ENCODE data around the gene CLDN4.

Gene CLDN4

DNA sequence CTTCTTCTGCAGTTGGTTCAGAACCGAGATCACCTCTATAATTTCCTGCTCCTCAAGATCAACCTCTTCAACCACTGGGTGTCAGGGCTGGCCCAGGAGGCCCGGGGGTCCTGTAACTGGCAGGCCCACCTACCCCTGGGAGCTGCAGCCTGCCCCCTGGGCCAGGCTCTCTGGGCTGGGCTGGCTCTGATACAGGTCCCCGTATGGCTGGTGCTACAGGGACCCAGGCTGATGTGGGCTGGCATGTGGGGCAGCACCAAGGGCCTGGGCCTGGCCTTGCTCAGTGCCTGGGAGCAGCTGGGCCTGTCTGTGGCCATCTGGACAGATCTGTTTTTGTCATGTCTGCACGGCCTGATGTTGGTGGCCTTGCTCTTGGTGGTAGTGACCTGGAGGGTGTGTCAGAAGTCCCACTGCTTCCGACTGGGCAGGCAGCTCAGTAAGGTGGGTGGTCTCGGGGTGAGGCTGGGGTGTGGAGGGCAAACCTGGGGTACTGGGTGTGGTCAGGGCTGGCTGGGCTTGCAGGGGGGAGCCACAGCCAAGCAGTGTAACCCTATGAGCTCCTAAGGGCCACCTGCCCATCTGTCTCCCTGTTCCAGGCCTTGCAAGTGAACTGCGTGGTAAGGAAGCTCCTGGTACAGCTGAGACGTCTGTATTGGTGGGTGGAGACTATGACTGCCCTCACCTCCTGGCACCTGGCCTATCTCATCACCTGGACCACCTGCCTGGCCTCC is 34.4 kb downstream of the CLDN4 start:
- Histone ChIP-seq H2AFZ (ENCODE audit: low read length) (no peak overlapping the region), H2BK12ac (ENCODE audit: low read length) (peak overlapping the region; percentile 94), H2BK15ac (ENCODE audit: low read length) (peak overlapping the region; percentile 46), H3K36me3 (replicated peaks in 1 of 2; ENCODE audit: control insufficient read depth in 2 of 2, insufficient read depth in 2 of 2, low read length in 2 of 2) (no peaks in the 10 kb centered on the region), H3K14ac (ENCODE audit: low read length) (peak overlapping the region; percentile 89), H3K4ac (ENCODE audit: low read length) (no peak overlapping the region), H2BK120ac (ENCODE audit: low read depth, low read length) (no peak overlapping the region), H2BK5ac (ENCODE audit: low read length) (no peak overlapping the region), H3K27ac (replicated peaks; ENCODE audit: low read length) (no peak overlapping the region), H3K4me1 (ENCODE audit: control insufficient read depth in 2 of 2, insufficient read depth in 1 of 2, low read depth in 1 of 2, low read length in 2 of 2) (peaks cover 0 to 6% of the 10 kb centered on the region in 2 donors), H3K27me3 (ENCODE audit: control insufficient read depth in 3 of 3, insufficient read depth in 3 of 3, low read depth in 1 of 3, low read length in 3 of 3) (peaks cover 0 to 5% (median 0%) of the 10 kb centered on the region in 3 experiments), H3K9ac (ENCODE audit: low read depth, low read length, poor library complexity) (peak overlapping the region; percentile 66), H4K8ac (ENCODE audit: low read depth, low read length) (peak overlapping the region; percentile 43), H4K91ac (ENCODE audit: low read depth, low read length, poor library complexity) (peak overlapping the region; percentile 53), H2AK5ac (ENCODE audit: low read depth, low read length) (peak overlapping the region; percentile 96), H3K9me3 (replicated peaks in 1 of 2; ENCODE audit: control insufficient read depth in 2 of 2, insufficient read depth in 1 of 2, low read depth in 1 of 2, low read length in 2 of 2) (no peaks in the 10 kb centered on the region), H3K4me3 (ENCODE audit: low read length in 2 of 2) (no peak overlapping the region), H3K23ac (ENCODE audit: low read depth, low read length, poor library complexity) (peak overlapping the region; percentile 75), H3K4me2 (ENCODE audit: insufficient read depth, low read length, poor library complexity, severe bottlenecking) (no peak overlapping the region), H3K79me1 (ENCODE audit: low read depth, low read length) (no peaks in the 10 kb centered on the region), H3K18ac (ENCODE audit: low read length) (peak overlapping the region; percentile 57)
- DNase-seq (ENCODE audit: low spot score): no peak
- WGBS, 2 donors (ENCODE audit: extremely low coverage in 2 of 2, insufficient read length in 2 of 2, insufficient replicate concordance in 1 of 2): no CpG with 5 or more reads among the region's 8 CpGs

DNA sequence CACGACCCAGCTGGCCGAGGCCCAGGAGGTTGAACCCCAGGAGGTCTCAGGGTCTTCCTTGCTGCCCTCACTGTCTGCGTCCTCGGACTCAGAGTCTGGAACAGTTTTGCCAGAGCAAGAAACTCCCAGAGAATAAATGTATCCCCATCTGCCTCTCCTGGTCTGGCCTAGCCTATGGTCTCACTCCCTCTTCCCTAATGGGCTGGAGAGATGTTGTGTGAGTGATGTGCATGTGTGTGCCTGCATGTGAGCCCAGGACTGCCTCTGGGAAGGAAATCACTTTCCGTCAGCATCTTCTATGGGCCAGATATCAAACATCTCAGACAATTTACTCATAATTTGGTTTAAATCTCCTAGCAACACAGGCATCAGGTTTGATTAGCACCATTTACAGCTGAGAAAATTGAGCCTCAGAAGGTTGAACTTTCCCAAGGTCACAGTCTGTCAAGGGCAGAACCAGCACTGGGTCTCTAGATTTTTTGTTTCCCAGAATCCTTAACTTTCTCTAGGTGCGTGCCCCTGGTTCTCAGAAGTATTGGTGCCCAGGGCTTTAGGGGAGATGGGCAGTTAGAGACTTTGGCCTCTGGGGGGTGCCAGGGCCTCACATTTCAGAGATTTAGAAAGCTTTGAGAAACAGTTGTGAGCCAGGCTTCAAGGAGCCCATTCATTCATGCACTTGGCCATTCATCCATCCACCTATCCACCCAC is 35.1 kb downstream of the CLDN4 start:
- Histone ChIP-seq H3K4me2 (ENCODE audit: insufficient read depth, low read length, poor library complexity, severe bottlenecking) (no peak overlapping the region), H4K91ac (ENCODE audit: low read depth, low read length, poor library complexity) (no peak overlapping the region), H2BK5ac (ENCODE audit: low read length) (no peak overlapping the region), H2BK120ac (ENCODE audit: low read depth, low read length) (no peak overlapping the region), H2AFZ (ENCODE audit: low read length) (no peak overlapping the region), H3K9me3 (replicated peaks in 1 of 2; ENCODE audit: control insufficient read depth in 2 of 2, insufficient read depth in 1 of 2, low read depth in 1 of 2, low read length in 2 of 2) (no peaks in the 10 kb centered on the region), H3K36me3 (replicated peaks in 1 of 2; ENCODE audit: control insufficient read depth in 2 of 2, insufficient read depth in 2 of 2, low read length in 2 of 2) (no peaks in the 10 kb centered on the region), H3K4ac (ENCODE audit: low read length) (no peak overlapping the region), H2AK5ac (ENCODE audit: low read depth, low read length) (peak overlapping the region; percentile 96), H3K18ac (ENCODE audit: low read length) (no peak overlapping the region), H4K8ac (ENCODE audit: low read depth, low read length) (no peak overlapping the region), H2BK12ac (ENCODE audit: low read length) (no peak overlapping the region), H3K14ac (ENCODE audit: low read length) (no peak overlapping the region), H3K27me3 (ENCODE audit: control insufficient read depth in 3 of 3, insufficient read depth in 3 of 3, low read depth in 1 of 3, low read length in 3 of 3) (peaks cover 0 to 5% (median 0%) of the 10 kb centered on the region in 3 experiments), H3K23ac (ENCODE audit: low read depth, low read length, poor library complexity) (peak overlapping the region; percentile 75), H2BK15ac (ENCODE audit: low read length) (no peak overlapping the region), H3K27ac (replicated peaks; ENCODE audit: low read length) (no peak overlapping the region), H3K4me3 (ENCODE audit: low read length in 2 of 2) (no peak overlapping the region), H3K79me1 (ENCODE audit: low read depth, low read length) (no peaks in the 10 kb centered on the region), H3K9ac (ENCODE audit: low read depth, low read length, poor library complexity) (no peak overlapping the region), H3K4me1 (ENCODE audit: control insufficient read depth in 2 of 2, insufficient read depth in 1 of 2, low read depth in 1 of 2, low read length in 2 of 2) (peaks cover 0 to 7% of the 10 kb centered on the region in 2 donors)
- no CpG with 5 or more reads among the region's 6 CpGs for WGBS, 2 donors (ENCODE audit: extremely low coverage in 2 of 2, insufficient read length in 2 of 2, insufficient replicate concordance in 1 of 2)
- DNase-seq (ENCODE audit: low spot score): no peak

DNA sequence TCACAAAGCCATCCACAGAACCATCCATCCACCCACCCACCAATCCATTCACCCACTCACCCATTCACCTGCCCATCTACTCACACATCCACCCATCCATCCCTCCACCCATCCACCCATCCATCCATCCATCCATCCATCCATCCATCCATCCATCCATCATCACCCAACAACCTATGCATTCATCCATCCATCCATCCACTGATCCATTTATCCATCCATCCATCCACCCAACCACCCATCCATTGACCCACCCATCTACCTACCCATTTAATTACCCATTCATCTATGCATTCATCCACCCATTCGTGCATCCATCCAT is 35.6 kb downstream of the CLDN4 start:
- WGBS, 2 donors (ENCODE audit: extremely low coverage in 2 of 2, insufficient read length in 2 of 2, insufficient replicate concordance in 1 of 2): no CpG with 5 or more reads among the region's 1 CpG
- no peak overlapping the region for H2AK5ac ChIP-seq (ENCODE audit: low read depth, low read length)
- H4K91ac ChIP-seq (ENCODE audit: low read depth, low read length, poor library complexity): no peak overlapping the region
- no peaks in the 10 kb centered on the region for H3K36me3 ChIP-seq (replicated peaks in 1 of 2; ENCODE audit: control insufficient read depth in 2 of 2, insufficient read depth in 2 of 2, low read length in 2 of 2)
- H3K18ac ChIP-seq (ENCODE audit: low read length): no peak overlapping the region
- no peaks in the 10 kb centered on the region for H3K9me3 ChIP-seq (replicated peaks in 1 of 2; ENCODE audit: control insufficient read depth in 2 of 2, insufficient read depth in 1 of 2, low read depth in 1 of 2, low read length in 2 of 2)
- H3K27ac ChIP-seq (replicated peaks; ENCODE audit: low read length): no peak overlapping the region
- DNase-seq (ENCODE audit: low spot score): no peak
- no peak overlapping the region for H3K4ac ChIP-seq (ENCODE audit: low read length)
- no peak overlapping the region for H2BK120ac ChIP-seq (ENCODE audit: low read depth, low read length)
- no peak overlapping the region for H2BK12ac ChIP-seq (ENCODE audit: low read length)
- no peak overlapping the region for H3K4me2 ChIP-seq (ENCODE audit: insufficient read depth, low read length, poor library complexity, severe bottlenecking)
- H3K14ac ChIP-seq (ENCODE audit: low read length): no peak overlapping the region
- no peak overlapping the region for H2BK5ac ChIP-seq (ENCODE audit: low read length)
- no peak overlapping the region for H3K4me3 ChIP-seq (ENCODE audit: low read length in 2 of 2)
- no peak overlapping the region for H3K23ac ChIP-seq (ENCODE audit: low read depth, low read length, poor library complexity)
- no peak overlapping the region for H2AFZ ChIP-seq (ENCODE audit: low read length)
- H3K79me1 ChIP-seq (ENCODE audit: low read depth, low read length): no peaks in the 10 kb centered on the region
- H4K8ac ChIP-seq (ENCODE audit: low read depth, low read length): no peak overlapping the region
- H3K27me3 ChIP-seq (ENCODE audit: control insufficient read depth in 3 of 3, insufficient read depth in 3 of 3, low read depth in 1 of 3, low read length in 3 of 3): peaks cover 0 to 10% (median 0%) of the 10 kb centered on the region in 3 experiments
- H2BK15ac ChIP-seq (ENCODE audit: low read length): no peak overlapping the region
- H3K4me1 ChIP-seq (ENCODE audit: control insufficient read depth in 2 of 2, insufficient read depth in 1 of 2, low read depth in 1 of 2, low read length in 2 of 2): peaks cover 0 to 7% of the 10 kb centered on the region in 2 donors
- no peak overlapping the region for H3K9ac ChIP-seq (ENCODE audit: low read depth, low read length, poor library complexity)

DNA sequence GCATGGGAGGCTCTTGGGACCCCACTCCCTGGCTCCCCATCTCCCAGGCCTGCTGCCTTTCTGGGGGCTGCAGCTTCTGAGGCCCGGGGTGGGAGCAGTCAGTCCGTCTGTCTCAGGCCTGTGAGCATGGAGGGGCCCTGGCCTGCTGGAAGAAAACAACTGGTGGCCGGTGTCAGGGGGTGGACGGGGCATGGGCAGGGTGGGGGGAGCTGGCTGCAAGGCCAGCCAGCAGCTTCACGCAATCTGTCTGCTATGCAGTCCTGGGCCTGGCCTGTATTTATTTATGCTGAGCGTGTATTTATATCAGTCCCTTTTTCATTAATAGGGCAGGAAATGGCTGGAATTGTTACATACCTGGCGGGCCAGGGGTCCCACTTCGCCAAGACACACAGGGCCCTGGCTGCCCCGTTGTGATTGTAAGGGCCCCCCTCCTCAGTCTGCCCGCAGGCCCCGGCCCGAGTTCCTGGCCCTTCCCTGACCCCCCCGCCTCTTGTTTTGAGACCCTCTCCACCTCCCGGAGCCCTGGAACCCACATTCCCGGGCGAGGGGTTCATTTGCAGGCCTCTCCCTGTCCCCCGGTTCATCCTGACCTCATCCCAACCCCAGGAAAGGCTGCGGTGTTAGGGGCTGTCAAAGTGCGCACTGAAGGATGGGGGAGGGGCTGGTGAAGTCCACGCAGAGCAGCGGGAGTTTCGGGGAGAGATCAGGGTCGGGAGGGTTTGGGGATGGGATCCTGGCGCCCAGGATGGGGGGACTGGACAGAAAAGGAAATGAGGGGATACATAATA is 38.4 kb downstream of the CLDN4 start:
- no CpG with 5 or more reads among the region's 24 CpGs for WGBS, 2 donors (ENCODE audit: extremely low coverage in 2 of 2, insufficient read length in 2 of 2, insufficient replicate concordance in 1 of 2)

More for the DNA sequence above, 38.4 kb downstream of the CLDN4 start:
- H2BK15ac ChIP-seq (ENCODE audit: low read length): no peak overlapping the region
- H2BK120ac ChIP-seq (ENCODE audit: low read depth, low read length): no peak overlapping the region
- no peak overlapping the region for H4K91ac ChIP-seq (ENCODE audit: low read depth, low read length, poor library complexity)
- no peaks in the 10 kb centered on the region for H3K9me3 ChIP-seq (replicated peaks in 1 of 2; ENCODE audit: control insufficient read depth in 2 of 2, insufficient read depth in 1 of 2, low read depth in 1 of 2, low read length in 2 of 2)
- no peak overlapping the region for H3K14ac ChIP-seq (ENCODE audit: low read length)
- no peaks in the 10 kb centered on the region for H3K79me1 ChIP-seq (ENCODE audit: low read depth, low read length)
- no peak overlapping the region for H3K9ac ChIP-seq (ENCODE audit: low read depth, low read length, poor library complexity)
- no peak overlapping the region for H3K23ac ChIP-seq (ENCODE audit: low read depth, low read length, poor library complexity)
- no peak overlapping the region for H2BK12ac ChIP-seq (ENCODE audit: low read length)
- no peaks in the 10 kb centered on the region for H3K36me3 ChIP-seq (replicated peaks in 1 of 2; ENCODE audit: control insufficient read depth in 2 of 2, insufficient read depth in 2 of 2, low read length in 2 of 2)
- H3K27me3 ChIP-seq (ENCODE audit: control insufficient read depth in 3 of 3, insufficient read depth in 3 of 3, low read depth in 1 of 3, low read length in 3 of 3): peaks cover 0 to 11% (median 0%) of the 10 kb centered on the region in 3 experiments
- H3K4me3 ChIP-seq (ENCODE audit: low read length in 2 of 2): no peak overlapping the region
- H2AK5ac ChIP-seq (ENCODE audit: low read depth, low read length): peak overlapping the region; percentile 40
- no peak overlapping the region for H2BK5ac ChIP-seq (ENCODE audit: low read length)
- H3K27ac ChIP-seq (replicated peaks; ENCODE audit: low read length): no peak overlapping the region
- no peak for DNase-seq (ENCODE audit: low spot score)
- H3K4ac ChIP-seq (ENCODE audit: low read length): no peak overlapping the region
- peak overlapping the region; percentile 29 for H2AFZ ChIP-seq (ENCODE audit: low read length)
- H3K4me1 ChIP-seq (ENCODE audit: control insufficient read depth in 2 of 2, insufficient read depth in 1 of 2, low read depth in 1 of 2, low read length in 2 of 2): peaks cover 0 to 7% of the 10 kb centered on the region in 2 donors
- no peak overlapping the region for H4K8ac ChIP-seq (ENCODE audit: low read depth, low read length)
- no peak overlapping the region for H3K18ac ChIP-seq (ENCODE audit: low read length)
- no peak overlapping the region for H3K4me2 ChIP-seq (ENCODE audit: insufficient read depth, low read length, poor library complexity, severe bottlenecking)
